ENCODE results near the gene ACKR1.

GRCh38 chr1:159163614-159164228 lies 41.0 kb upstream of the ACKR1 start:
- no peak for TF ChIP-seq POLR2A (IDR thresholded peaks at IDR 0.05; ENCODE audit: low read depth, low read length)
- no peak for TF ChIP-seq TAF1 (IDR thresholded peaks at IDR 0.05; ENCODE audit: low read depth, low read length)
- TF ChIP-seq PAX5 (IDR thresholded peaks at IDR 0.05; ENCODE audit: insufficient read depth, low read length, severe bottlenecking) = no peak
- no peak for TF ChIP-seq POLR2AphosphoS5 (IDR thresholded peaks at IDR 0.05; ENCODE audit: low read depth, low read length)
- no peak for TF ChIP-seq SPI1 (IDR thresholded peaks at IDR 0.05; ENCODE audit: low read depth, low read length)
- TF ChIP-seq POU2F2 (IDR thresholded peaks at IDR 0.05; ENCODE audit: low read depth, low read length) = no peak
